Common myeloid progenitor, CD34-positive (primary cell): ENCODE data around the gene PAPOLG.
"Not testable (repeated sequence)": the region's sequence is repeated elsewhere in the genome, so short reads cannot be mapped to it uniquely, and the experiment has no call there.

Source experiments
- CTCF ChIA-PET: fragments of 350-600 bp; sonication (Branson Sonifier 250); formaldehyde crosslinking; loops from one replicate; lab custom pipeline; 2021; ENCODE audit warnings: antibody characterized with exemption; lab: Charles Lee
- POLR2A ChIA-PET: fragments of 350-600 bp; sonication (Branson Sonifier 250); formaldehyde crosslinking; loops from one replicate; lab custom pipeline; 2021; ENCODE audit warnings: antibody characterized with exemption; lab: Charles Lee
- DNase-seq, 3 donors: peaks; one replicate each; pipeline versions ENCODE4 v3.0.0 to v3.0.0-alpha.2; 2013
- H3K27ac ChIP-seq, 2 experiments: 1 replicate in 1 of 2; 2 replicates in 1 of 2; pipeline ENCODE4 v1.7.0; 2013; ENCODE audit warnings: inconsistent platforms in 2 of 2, low read length in 2 of 2, mild to moderate bottlenecking in 2 of 2, low read depth in 1 of 2, moderate library complexity in 1 of 2; ENCODE audit not compliant: severe bottlenecking in 2 of 2, insufficient read depth in 1 of 2, poor library complexity in 1 of 2
- H3K27me3 ChIP-seq, 5 experiments: replicated peaks in 2 of 5; 1 replicate in 3 of 5; 2 replicates in 2 of 5; pipeline versions ENCODE4 v1.6.1 to v1.7.0; 2013; ENCODE audit warnings: low read length in 4 of 5, mild to moderate bottlenecking in 2 of 5, moderate library complexity in 2 of 5, inconsistent platforms in 1 of 5; ENCODE audit not compliant: insufficient read depth in 5 of 5, control insufficient read depth in 4 of 5
- H3K36me3 ChIP-seq, 4 experiments: 1 replicate in 2 of 4; 2 replicates in 2 of 4; pipeline versions ENCODE4 v1.6.1 to v1.7.0; 2013; ENCODE audit warnings: low read length in 3 of 4, control low read depth in 1 of 4, mild to moderate bottlenecking in 1 of 4; ENCODE audit not compliant: control insufficient read depth in 4 of 4, insufficient read depth in 4 of 4
- H3K4me1 ChIP-seq, 4 experiments: 1 replicate in 3 of 4; 2 replicates in 1 of 4; pipeline versions ENCODE4 v1.6.1 to v1.7.1; 2013; ENCODE audit warnings: low read length in 3 of 4, mild to moderate bottlenecking in 3 of 4, control low read depth in 1 of 4, inconsistent platforms in 1 of 4, moderate library complexity in 1 of 4; ENCODE audit not compliant: control insufficient read depth in 4 of 4, insufficient read depth in 4 of 4; ENCODE audit errors: control extremely low read depth in 1 of 4
- H3K4me3 ChIP-seq, 7 experiments: 1 replicate in 4 of 7; 2 replicates in 3 of 7; pipeline versions ENCODE4 v1.5.1 to v1.7.0; 2013; ENCODE audit warnings: mild to moderate bottlenecking in 7 of 7, low read length in 6 of 7, moderate library complexity in 6 of 7, inconsistent platforms in 2 of 7, low read depth in 2 of 7, control low read depth in 1 of 7; ENCODE audit not compliant: insufficient read depth in 4 of 7, control insufficient read depth in 1 of 7; ENCODE audit errors: extremely low read depth in 1 of 7
- H3K9me3 ChIP-seq, 5 experiments: 1 replicate in 4 of 5; 2 replicates in 1 of 5; pipeline versions ENCODE4 v1.6.1 to v1.7.1; 2013; ENCODE audit warnings: low read length in 4 of 5, mild to moderate bottlenecking in 2 of 5, inconsistent platforms in 1 of 5, low read depth in 1 of 5, moderate library complexity in 1 of 5; ENCODE audit not compliant: control insufficient read depth in 4 of 5, insufficient read depth in 2 of 5; ENCODE audit errors: control extremely low read depth in 1 of 5
- WGBS: methylation state at CpG from one replicate; pipeline ENCODE4 v1.1.5; 2013; ENCODE audit not compliant: insufficient coverage; 5-methylcytosine and 5-hydroxymethylcytosine counted together

The PAPOLG gene

DNA sequence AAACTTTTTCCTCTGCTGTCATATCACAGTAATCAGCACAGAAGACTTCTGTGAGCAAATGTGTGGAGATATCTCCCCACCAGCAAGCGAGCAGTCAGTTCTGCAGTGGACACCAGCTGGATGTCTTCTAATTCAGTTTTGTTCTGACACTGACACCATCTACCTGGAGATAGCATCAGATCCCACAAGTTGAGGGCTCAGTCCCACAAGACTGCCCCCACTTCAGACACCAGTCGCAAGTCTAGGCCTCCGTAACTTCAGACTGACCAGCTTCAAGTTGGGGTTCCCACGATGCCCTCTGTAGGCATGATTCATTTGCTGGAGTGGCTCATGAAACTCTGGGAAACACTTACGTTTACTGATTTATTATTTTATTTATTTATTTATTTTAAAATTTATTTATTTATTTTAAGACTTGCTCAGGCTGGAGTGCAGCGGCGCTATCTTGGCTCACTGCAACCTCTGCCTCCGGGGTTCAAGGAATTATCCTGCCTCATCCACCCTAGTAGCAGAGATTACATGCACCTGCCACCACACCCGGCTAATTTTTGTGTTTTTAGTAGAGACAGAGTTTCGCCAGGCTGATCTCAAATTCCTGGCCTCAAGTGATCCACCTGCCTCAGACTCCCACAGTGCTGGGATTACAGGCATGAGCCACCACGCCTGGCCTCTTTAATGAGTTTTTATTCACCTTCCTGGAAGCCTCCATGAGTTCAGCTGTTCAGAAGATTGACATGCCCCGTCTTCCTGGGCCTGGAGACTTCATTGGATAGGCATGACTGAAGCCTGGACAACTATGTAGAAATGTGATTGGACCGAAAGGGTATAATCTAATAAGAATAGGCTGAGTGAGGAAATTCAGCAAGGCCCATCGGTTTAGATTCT is 55.7 kb downstream of the PAPOLG start:
- CTCF ChIA-PET, result interaction anchor here (1.4 to 1.5 kb wide), 2 partner anchors 10 to 187 kb away, joined by 3 to 4 read pairs; no protein-coding TSS in a partner anchor
- WGBS, result 94% methylated on average over 9 of the region's 14 CpGs
- no peak overlapping the region for H3K4me3 ChIP-seq
- no peaks in the 10 kb centered on the region for H3K36me3 ChIP-seq
- H3K4me1 ChIP-seq, result peaks cover 5 to 10% (median 7%) of the 10 kb centered on the region in 4 experiments
- POLR2A ChIA-PET, result no interaction called here
- H3K27ac ChIP-seq, result no peak overlapping the region
- H3K9me3 ChIP-seq, result no peaks in the 10 kb centered on the region
- no peak for DNase-seq
- H3K27me3 ChIP-seq, result no peaks in the 10 kb centered on the region

DNA sequence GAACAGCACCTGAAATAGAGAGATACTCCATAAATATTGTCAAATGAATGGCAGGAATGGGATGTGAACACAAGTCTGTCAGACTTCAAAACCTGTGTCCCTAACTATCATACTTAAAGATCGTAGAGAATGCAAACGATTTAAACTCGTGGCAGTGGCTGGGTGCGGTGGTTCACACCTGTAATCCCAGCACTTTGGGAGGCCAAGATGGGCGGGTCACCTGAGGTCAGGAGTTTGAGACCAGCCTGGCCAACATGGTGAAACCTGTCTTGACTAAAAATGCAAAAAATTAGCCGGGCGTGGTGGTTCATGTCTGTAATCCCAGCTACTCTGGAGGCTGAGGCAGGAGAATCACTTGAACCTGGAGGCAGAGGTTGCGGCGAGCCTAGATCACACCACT is 61.1 kb downstream of the PAPOLG start:
- WGBS, result 91% methylated on average over 7 of the region's 9 CpGs

DNA sequence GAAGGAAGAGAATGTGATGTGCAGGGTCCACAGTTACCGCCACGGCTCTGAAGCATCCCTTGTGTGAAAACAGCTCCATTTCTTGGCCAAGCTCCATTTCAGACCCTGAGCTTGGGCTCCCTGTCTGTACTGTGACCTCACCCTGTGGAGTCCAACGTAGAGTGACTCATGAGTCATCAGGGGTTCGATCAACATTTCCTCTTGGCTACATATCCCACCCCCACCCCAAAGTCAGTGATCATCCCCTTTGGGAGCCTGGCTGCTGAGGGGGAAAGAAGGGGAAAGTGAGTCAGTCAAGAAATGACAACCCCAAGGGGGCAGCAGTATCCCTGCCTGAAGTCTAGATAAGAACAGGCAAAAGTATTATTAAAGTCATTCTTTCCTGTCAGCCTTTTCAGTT is 62.2 kb downstream of the PAPOLG start:
- ChIA-PET POLR2A (no interaction called here), CTCF (interaction anchor here (0.9 to 3.8 kb wide), 6 partner anchors 11 to 182 kb away, joined by 3 to 11 read pairs (median 4); no protein-coding TSS in a partner anchor)
- Histone ChIP-seq H3K4me1 (peaks cover 0 to 9% (median 0%) of the 10 kb centered on the region in 4 experiments), H3K4me3 (no peak overlapping the region), H3K27me3 (no peaks in the 10 kb centered on the region), H3K9me3 (no peaks in the 10 kb centered on the region), H3K27ac (no peak overlapping the region), H3K36me3 (no peaks in the 10 kb centered on the region)
- 100% methylated on average over 2 of the region's 4 CpGs for WGBS
- DNase-seq, result peak; percentile 15 to 27 (median 24)

More for the DNA sequence above, 61.1 kb downstream of the PAPOLG start:
- not testable (repeated sequence) for H3K4me3 ChIP-seq, H3K36me3 ChIP-seq, H3K27ac ChIP-seq, H3K27me3 ChIP-seq, H3K9me3 ChIP-seq, DNase-seq, H3K4me1 ChIP-seq
- POLR2A ChIA-PET, result interaction anchor here (1.1 kb wide), 1 partner anchor 10 kb away, joined by 3 read pairs; no protein-coding TSS in a partner anchor
- CTCF ChIA-PET, result interaction anchor here (0.9 to 3.0 kb wide), 4 partner anchors 11 to 183 kb away, joined by 3 to 10 read pairs (median 4); no protein-coding TSS in a partner anchor

DNA sequence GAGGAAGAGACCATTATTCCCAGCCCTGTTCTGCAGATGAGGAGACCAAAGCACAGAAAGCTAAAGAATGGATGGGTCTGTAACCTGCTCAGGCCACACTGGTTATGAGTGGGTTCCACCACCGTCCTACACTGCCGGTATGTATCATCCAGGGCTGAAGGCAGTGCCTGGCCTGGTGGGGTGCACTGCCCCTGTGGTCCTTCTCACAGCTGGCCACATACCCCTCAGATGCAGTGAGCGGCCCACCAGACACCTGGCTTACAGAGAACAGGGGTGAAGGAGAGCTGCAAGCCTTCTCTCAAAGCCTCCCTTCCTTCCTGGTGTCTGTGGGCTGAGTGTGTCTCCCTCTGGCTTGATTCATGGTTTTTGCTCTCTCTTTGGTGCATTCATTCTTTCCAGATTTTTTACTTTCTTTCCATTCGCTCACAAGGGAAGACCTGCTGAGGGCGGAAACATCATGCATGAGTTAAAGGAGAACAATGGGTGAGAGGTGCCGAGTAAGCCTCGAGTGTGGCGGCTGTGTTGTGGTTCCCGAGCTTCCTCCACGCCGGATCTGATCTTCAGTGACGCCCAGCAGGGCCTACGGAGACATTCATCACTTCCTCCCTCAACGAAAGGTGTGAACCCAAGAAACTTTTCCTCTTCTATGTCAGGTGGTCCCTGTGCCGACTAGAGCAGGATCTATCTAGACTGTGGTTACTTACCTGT is 63.2 kb downstream of the PAPOLG start:
- no peaks in the 10 kb centered on the region for H3K27me3 ChIP-seq
- no peaks in the 10 kb centered on the region for H3K9me3 ChIP-seq
- H3K36me3 ChIP-seq, result no peaks in the 10 kb centered on the region
- DNase-seq, result no peak
- no peak overlapping the region for H3K4me3 ChIP-seq
- H3K4me1 ChIP-seq, result peaks cover 0 to 9% (median 0%) of the 10 kb centered on the region in 4 experiments
- 90% methylated on average over 13 of the region's 15 CpGs for WGBS
- no peak overlapping the region for H3K27ac ChIP-seq
- CTCF ChIA-PET, result interaction anchor here (0.8 to 3.8 kb wide), 5 partner anchors 10 to 179 kb away, joined by 3 to 11 read pairs (median 4); no protein-coding TSS in a partner anchor
- POLR2A ChIA-PET, result no interaction called here

DNA sequence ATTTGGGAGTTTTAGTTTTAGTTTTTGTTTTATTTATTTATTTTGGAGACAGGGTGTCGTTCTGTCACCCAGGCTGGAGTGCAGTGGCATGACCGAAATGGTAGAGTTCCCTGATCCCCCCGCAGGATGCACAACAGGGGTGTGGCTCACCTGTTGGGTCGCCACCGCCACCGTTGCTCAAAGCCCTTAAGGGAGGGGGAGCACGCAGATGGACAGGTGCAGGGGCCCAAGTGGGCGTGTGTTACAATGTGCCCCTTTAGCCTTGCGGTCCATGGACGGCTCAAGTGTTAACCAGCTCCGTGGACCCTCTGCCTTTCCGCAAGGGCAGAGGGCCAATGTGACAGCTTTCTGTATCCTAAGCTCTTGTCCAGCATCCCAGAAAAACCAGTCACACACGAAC is 63.9 kb downstream of the PAPOLG start:
- Histone ChIP-seq H3K27me3 (no peaks in the 10 kb centered on the region), H3K4me3 (no peak overlapping the region), H3K27ac (no peak overlapping the region), H3K36me3 (no peaks in the 10 kb centered on the region), H3K9me3 (no peaks in the 10 kb centered on the region), H3K4me1 (peaks cover 0 to 9% (median 0%) of the 10 kb centered on the region in 4 experiments)
- DNase-seq, result no peak
- WGBS, result over 99% methylated on average over 12 of the region's 13 CpGs
- ChIA-PET POLR2A (no interaction called here), CTCF (interaction anchor here (1.2 to 3.8 kb wide), 2 partner anchors 19 to 178 kb away, joined by 4 to 11 read pairs; no protein-coding TSS in a partner anchor)

DNA sequence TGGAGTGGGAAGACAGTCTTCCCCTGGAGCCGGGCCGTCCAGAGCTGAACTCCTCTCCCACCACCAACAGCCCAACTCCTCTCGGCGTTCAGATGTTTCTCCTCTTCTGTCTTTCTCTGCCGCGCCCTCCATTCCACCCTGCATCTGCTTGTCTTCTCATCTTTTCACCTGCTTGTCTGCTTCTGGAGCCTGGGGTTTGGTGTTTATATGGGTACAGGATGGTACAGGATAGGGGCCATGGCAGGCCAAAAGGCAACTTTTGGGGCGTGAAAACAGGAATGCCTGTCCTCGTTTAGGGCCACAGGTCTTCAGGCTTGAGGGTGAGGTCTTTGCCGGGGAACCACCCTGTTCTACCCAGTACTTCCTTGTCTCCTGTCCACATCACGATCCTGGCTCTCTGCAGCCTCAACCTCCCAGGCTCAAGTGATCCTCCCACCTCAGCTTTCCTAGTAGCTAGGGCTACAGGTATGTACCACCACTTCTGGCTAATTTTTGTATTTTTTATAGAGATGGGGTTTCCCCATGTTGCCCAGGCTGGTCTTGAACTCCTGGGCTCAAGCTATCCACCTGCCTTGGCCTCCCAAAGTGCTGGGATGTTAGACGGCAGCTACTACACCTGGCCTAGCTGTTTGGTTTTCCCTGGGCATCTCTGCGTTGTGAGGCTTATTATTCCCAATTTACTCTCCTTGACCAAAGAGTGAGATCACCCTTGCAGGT is 64.5 kb downstream of the PAPOLG start:
- Histone ChIP-seq H3K27ac (no peak overlapping the region), H3K27me3 (no peaks in the 10 kb centered on the region), H3K9me3 (no peaks in the 10 kb centered on the region), H3K36me3 (no peaks in the 10 kb centered on the region), H3K4me3 (no peak overlapping the region), H3K4me1 (peaks cover 0 to 9% (median 0%) of the 10 kb centered on the region in 4 experiments)
- CTCF ChIA-PET, result interaction anchor here (0.6 to 3.8 kb wide), 3 partner anchors 18 to 178 kb away, joined by 3 to 11 read pairs (median 4); no protein-coding TSS in a partner anchor
- POLR2A ChIA-PET, result no interaction called here
- 94% methylated on average over 4 of the region's 12 CpGs for WGBS
- no peak for DNase-seq
